Ishikawa (cell line): ENCODE results near the gene GPR39.

Experiments
- CEBPB ChIP-seq: IDR thresholded peaks from 2 replicates; pipeline ENCODE4 v1.6.1; 2012
- CREB1 ChIP-seq: IDR thresholded peaks from 2 replicates; pipeline ENCODE4 v1.6.1; 2012; ENCODE audit warnings: low read depth
- EGR1 ChIP-seq: IDR thresholded peaks from 2 replicates; pipeline ENCODE4 v1.6.1; 2012
- FOXM1 ChIP-seq: IDR thresholded peaks from 2 replicates; pipeline ENCODE4 v1.6.1; 2012; ENCODE audit warnings: low read depth, borderline replicate concordance
- NFIC ChIP-seq: IDR thresholded peaks from 2 replicates; pipeline ENCODE4 v1.6.1; 2012
- RAD21 ChIP-seq: IDR thresholded peaks from 2 replicates; pipeline ENCODE4 v1.6.1; 2012; ENCODE audit warnings: low read depth
- TAF1 ChIP-seq: IDR thresholded peaks from 2 replicates; pipeline ENCODE4 v1.6.1; 2012; ENCODE audit warnings: low read depth, mild to moderate bottlenecking
- TCF12 ChIP-seq: IDR thresholded peaks from 2 replicates; pipeline ENCODE4 v1.6.1; 2012; ENCODE audit warnings: low read depth
- TEAD4 ChIP-seq: IDR thresholded peaks from 2 replicates; pipeline ENCODE4 v1.6.1; 2012
- USF1 ChIP-seq: IDR thresholded peaks from 2 replicates; pipeline ENCODE4 v1.6.1; 2012
- YY1 ChIP-seq: IDR thresholded peaks from 2 replicates; pipeline ENCODE4 v1.6.1; 2012; ENCODE audit warnings: low read depth
- ZBTB7A ChIP-seq: IDR thresholded peaks from 2 replicates; pipeline ENCODE4 v1.6.1; 2012; ENCODE audit warnings: low read depth
- TF ChIP-seq, protein P1 (sequence below): IDR thresholded peaks from 2 replicates; pipeline ENCODE4 v1.6.1; 2012
- TF ChIP-seq, protein P2 (sequence below): IDR thresholded peaks from 2 replicates; pipeline ENCODE4 v1.6.1; 2012; ENCODE audit warnings: low read depth, mild to moderate bottlenecking

The GPR39 gene

GRCh38 chr2:132460781-132461180 is 44.2 kb downstream of the GPR39 start:
- TF ChIP-seq, protein P1, sequence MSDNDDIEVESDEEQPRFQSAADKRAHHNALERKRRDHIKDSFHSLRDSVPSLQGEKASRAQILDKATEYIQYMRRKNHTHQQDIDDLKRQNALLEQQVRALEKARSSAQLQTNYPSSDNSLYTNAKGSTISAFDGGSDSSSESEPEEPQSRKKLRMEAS = no peak
- TF ChIP-seq FOXM1 (no peak), RAD21 (no peak), CREB1 (no peak), NFIC (no peak), TAF1 (no peak)

GRCh38 chr2:132462236-132462635 is 45.6 kb downstream of the GPR39 start:
- TF ChIP-seq TEAD4 (no peak), TCF12 (no peak), FOXM1 (no peak), EGR1 (no peak), ZBTB7A (no peak), RAD21 (no peak), YY1 (no peak)
- TF ChIP-seq, protein P2, sequence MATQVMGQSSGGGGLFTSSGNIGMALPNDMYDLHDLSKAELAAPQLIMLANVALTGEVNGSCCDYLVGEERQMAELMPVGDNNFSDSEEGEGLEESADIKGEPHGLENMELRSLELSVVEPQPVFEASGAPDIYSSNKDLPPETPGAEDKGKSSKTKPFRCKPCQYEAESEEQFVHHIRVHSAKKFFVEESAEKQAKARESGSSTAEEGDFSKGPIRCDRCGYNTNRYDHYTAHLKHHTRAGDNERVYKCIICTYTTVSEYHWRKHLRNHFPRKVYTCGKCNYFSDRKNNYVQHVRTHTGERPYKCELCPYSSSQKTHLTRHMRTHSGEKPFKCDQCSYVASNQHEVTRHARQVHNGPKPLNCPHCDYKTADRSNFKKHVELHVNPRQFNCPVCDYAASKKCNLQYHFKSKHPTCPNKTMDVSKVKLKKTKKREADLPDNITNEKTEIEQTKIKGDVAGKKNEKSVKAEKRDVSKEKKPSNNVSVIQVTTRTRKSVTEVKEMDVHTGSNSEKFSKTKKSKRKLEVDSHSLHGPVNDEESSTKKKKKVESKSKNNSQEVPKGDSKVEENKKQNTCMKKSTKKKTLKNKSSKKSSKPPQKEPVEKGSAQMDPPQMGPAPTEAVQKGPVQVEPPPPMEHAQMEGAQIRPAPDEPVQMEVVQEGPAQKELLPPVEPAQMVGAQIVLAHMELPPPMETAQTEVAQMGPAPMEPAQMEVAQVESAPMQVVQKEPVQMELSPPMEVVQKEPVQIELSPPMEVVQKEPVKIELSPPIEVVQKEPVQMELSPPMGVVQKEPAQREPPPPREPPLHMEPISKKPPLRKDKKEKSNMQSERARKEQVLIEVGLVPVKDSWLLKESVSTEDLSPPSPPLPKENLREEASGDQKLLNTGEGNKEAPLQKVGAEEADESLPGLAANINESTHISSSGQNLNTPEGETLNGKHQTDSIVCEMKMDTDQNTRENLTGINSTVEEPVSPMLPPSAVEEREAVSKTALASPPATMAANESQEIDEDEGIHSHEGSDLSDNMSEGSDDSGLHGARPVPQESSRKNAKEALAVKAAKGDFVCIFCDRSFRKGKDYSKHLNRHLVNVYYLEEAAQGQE = no peak
- TF ChIP-seq, protein P1 = no peak

DNA sequence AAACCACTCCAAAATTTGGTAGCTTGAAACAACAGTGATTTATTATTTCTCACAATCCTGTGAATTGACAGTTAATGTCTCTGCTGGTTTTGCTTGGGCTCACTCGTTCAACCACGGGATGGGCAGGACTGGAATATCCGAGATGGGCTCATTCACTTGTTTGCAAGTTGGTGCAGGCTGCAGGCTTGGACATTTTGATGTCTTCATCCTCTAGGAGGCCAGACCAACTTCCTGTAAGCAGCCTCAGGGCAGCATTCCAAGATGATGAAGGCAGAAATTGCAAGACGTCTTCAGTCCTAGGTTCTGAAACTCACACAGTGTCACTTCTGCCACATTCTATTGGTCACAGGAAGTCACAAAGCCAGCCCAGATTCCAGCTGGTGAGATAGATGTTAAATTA is 47.1 kb downstream of the GPR39 start:
- TF ChIP-seq, protein P2 = no peak
- TF ChIP-seq USF1 (no peak), TAF1 (no peak), CEBPB (no peak), RAD21 (no peak)

DNA sequence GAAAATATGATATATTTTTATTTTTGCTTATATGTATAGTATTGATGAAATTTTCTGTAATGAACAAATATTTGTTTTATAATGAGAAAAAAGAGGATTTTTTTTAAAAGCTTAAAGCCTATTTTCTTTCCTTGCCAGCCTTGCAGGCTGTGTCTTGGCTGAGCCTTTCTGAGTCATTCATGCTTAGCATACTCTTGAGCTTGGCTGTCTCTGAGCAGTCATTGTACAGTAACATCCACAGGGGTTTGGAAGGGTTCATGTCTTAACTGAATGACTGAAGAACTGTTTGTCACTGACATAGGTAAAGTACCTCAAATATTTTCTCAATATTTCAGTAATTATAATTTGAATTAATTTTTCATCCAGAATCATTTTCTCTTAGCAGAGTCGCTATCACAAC is 49.3 kb downstream of the GPR39 start:
- TF ChIP-seq RAD21 = no peak
- TF ChIP-seq ZBTB7A = no peak
- TF ChIP-seq, protein P2 = no peak
- no peak for TF ChIP-seq TCF12

- TF ChIP-seq, protein P1 = no peak
- no peak for TF ChIP-seq RAD21
- TF ChIP-seq TCF12 = no peak
- no peak for TF ChIP-seq CREB1
- TF ChIP-seq TEAD4 = no peak
These were observed 49.9 kb downstream of the GPR39 start for GRCh38 chr2:132466428-132467028.

- TF ChIP-seq YY1 (no peak), NFIC (no peak), TEAD4 (no peak), CREB1 (no peak), RAD21 (no peak), ZBTB7A (no peak), EGR1 (no peak), FOXM1 (no peak), TCF12 (no peak)
- TF ChIP-seq, protein P1 = no peak
These were observed 52.4 kb downstream of the GPR39 start for GRCh38 chr2:132468821-132469675.
